Effector CD4-positive, alpha-beta T cell (primary cell): ENCODE data around the gene GSDME.

Experiments used
- DNase-seq: peaks from one replicate; pipeline ENCODE4 v3.0.0-alpha.2; 2020

Gene GSDME

DNA sequence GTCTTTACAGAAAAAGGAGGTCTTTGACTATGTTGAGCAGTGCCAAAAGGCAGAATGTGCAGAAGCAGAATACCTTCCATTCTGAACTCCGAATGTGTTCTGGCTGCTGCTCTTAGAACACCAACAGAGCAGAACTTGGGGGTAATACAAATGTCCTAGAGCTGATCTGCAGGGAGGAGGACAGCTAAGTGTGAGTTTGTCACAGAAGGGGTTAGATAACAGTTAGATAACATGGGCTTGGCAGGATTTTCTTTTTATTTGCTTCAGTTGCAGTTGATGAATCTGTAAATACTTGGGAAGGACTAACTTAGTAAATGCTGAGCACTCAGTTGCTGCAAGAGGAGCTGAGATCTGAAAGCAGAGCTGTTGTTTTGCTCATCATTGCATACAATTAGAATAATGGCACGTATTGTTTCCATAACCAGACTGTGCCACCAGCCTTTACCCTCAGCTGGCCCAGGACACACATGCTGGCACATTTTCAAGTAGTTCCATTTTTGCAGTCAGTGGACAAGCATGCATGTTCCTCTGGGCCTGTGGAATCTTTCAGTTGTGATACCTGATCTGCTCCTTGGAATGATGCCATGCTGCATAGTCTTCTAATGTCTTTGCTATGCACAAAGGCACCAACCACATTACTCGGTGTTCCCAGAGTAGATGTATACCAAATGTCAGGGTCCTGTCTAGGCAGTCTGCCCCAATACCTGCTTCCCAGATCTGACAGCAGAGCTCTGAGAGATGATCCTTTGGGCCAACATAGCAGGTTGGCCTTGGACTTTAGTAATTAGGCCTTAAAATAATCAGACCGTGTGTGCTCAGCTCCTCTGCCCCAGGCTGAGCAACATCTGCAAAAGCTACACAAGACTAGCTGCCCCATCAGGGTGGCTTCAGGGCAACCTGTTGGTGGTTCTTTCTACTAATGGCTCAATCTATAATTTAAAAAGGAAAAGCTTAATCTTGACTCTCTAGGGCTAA, 55.7 kb downstream of the GSDME start:
- DNase-seq, result no peak

DNA sequence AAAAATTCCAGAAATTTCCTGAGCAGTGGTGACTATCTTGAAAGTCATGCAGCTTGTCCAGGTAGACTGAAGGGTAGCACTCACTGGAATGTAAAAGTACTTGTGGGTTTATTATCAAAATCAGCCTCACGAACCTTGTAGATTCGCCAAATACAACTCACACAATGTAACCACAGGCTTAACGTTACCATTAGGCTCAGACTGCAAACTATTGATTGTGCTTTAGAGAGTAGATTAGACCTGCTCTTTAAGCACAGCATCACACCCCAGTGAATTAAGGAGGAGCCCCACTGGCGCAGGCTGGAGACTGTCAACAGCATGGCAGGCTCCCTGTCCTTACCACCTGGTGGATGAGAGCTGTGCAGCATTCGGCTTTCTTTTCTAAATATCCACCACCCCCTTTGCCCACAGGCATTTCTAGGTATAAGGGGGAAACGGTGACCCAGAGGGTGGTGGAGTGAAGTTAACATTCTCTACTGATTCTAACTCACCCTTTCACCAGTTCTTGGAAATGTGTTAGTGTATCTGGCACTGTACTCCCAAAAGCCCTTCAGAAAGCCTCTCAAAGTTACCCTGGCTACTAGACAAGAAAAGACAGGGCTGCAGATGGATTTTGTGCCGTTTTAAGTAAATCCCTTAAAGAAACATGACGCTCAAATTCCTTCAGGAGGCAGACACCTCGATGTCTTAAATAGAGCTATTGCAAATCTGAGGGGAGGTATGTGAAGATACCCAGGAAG, 56.6 kb downstream of the GSDME start:
- DNase-seq, result no peak

GRCh38 chr7:24698531-24699266, 58.6 kb downstream of the GSDME start:
- no peak for DNase-seq

GRCh38 chr7:24697416-24697815, 59.8 kb downstream of the GSDME start:
- DNase-seq, result no peak

- DNase-seq, result no peak
Measured at GRCh38 chr7:24692592-24692991, 64.7 kb downstream of the GSDME start.

GRCh38 chr7:24690251-24690650, 67.0 kb downstream of the GSDME start:
- no peak for DNase-seq

DNA sequence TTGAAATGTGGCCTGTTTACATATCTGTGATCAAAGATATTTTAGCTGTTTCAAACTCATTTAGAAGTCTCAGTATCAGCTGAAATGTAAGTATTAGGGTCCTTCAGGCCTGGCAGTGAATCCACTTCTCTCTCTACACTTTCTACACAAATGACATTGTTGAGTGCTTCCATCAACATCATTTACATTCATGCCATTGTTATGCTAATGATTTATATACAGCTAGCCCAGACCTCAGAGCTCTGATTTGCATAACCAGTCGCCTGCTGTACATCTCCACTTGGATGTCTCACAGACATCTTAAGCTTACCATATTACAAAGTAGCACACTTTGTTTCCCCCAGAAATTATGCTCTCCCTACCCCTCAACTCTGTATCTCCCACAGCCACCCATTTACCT, 71.6 kb downstream of the GSDME start:
- no peak for DNase-seq

DNA sequence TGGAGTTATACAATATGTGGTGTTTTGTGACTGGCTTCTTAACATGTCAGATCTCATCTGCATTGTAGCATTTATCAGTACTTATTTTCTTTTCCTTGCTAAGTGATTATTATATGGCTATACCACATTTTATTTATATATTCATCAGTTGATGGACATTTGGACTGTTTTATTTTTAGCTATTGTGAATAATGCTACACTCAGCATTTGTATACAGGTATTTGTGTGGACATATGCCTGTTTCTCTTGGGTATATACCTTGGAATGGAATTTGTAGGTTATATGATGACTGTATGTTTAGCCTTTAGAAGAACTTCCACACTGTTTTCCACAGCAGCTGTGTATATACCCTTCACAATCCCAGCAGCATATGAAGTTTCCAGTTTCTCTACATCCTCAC, 86.5 kb downstream of the GSDME start:
- no peak for DNase-seq

DNA sequence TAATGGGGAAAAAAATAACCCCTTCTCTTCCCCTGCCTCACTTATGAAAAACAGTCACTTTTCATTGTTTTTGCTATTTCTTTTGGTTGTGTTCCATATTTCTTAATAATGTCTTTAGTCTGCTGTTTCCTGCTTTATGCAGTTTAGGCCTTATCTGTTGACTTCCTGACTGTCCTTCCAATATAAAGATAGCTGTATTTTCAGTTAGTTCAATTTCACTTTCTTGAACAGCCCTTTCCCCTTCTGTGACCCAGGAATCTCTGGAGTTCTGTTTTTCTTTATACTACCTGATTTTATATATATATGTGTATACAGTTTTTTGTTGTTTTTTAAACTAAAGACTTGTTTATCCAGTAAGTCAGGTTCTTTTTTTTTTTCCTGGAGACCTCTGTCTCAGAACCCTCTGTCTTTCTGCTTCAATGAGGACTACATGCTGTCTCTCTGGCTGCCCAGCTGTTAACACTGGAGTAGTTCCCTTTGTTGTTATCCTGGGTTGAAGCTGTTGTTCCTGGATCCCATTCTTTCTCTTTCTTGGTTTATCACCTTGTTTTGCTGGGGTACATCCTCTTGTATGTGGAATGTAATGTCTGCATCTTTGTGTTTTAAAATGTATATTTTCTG, 87.2 kb downstream of the GSDME start:
- DNase-seq, result no peak

DNA sequence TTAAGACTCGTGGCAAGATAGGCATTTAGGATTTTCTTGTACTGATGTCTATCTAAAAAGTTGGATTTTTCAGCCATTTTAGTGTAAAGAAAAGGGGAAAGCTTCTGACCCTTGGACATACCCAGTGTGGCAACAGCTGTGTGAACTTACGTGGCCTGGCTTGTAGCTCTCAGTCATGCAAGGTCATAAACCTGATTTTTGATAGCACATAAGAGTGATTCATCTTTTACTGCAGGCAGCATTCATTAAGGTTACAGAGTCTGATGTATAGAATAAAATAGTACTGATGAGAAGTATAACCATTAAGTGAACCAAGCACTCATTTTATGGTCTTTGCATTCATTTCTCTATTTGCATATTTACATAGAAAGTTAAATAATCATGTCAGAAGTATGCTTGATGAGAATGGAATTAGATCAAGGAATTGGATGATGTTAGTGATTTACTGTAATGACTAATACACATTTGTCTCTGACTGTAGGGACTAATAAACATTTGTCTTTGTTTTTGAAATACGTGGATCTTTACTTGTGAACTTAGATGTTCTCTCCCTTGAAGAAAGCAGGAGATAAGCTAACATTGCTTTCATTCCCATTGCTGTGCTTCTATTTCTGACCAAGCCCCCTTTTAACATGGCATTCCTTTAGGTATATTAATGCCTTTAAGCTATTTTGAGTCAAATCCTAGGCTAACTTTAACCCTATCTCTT, 88.2 kb downstream of the GSDME start:
- no peak for DNase-seq

- DNase-seq, result peak; percentile 34
Measured at GRCh38 chr7:24665564-24666294, 91.5 kb downstream of the GSDME start.

DNA sequence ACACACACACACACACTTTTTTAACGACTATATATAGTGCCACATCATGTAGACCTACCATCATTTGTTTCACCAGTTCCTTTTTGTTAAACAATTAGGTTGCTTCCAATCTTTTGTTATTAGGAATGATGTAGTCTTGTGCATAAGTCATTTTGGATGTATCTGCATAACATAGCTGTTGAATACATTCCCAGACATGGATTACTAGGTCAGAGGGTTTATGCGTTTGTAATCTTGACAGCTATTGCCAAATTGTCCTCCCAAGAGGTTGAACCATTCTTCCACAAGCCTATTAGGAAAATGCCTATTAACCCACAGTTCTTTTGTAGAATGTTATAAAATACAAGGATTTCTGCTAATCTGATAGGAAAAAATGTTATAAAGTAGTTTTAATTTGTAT, 96.7 kb downstream of the GSDME start:
- no peak for DNase-seq

DNA sequence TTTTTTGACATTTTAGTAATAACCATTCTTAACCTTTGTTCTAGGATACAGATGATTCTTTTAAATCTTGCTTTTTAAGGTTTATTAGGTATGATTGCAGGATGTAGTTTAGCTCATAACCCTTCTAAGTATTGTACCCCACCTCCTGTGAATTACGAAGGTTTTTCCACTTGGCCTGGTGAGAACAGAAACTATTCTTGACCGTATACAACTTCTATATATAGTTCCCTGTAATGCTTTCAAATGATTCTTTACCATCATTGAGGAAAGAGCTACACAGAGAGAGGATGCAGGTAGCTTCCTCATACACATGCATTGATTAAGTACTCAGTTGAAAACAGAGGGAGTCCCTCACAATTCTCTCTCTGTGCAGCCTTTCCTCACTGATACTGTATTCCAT, 97.8 kb downstream of the GSDME start:
- no peak for DNase-seq

DNA sequence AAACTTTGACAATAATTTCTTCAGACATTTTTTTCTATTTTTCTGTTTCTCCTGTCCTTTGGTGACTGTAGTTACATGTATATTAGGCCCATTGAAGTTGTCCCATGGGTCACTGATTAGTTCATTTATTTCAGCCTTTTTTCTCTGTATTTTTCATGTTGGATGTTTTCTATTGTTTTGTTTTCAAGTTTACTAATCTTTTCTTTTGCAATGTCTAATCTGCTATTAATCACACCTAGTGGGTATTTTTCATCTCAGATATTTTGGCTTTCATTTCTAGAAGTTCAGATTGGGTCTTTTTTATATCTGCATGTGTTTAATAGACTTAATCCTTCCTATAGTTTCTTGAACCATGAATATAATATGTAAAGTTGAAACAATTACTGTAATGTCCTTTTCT, 99.3 kb downstream of the GSDME start:
- no peak for DNase-seq

- DNase-seq, result no peak
Measured at GRCh38 chr7:24656608-24657007, 100.7 kb downstream of the GSDME start.

- no peak for DNase-seq
Measured at GRCh38 chr7:24654305-24654704, 103.0 kb downstream of the GSDME start.

DNA sequence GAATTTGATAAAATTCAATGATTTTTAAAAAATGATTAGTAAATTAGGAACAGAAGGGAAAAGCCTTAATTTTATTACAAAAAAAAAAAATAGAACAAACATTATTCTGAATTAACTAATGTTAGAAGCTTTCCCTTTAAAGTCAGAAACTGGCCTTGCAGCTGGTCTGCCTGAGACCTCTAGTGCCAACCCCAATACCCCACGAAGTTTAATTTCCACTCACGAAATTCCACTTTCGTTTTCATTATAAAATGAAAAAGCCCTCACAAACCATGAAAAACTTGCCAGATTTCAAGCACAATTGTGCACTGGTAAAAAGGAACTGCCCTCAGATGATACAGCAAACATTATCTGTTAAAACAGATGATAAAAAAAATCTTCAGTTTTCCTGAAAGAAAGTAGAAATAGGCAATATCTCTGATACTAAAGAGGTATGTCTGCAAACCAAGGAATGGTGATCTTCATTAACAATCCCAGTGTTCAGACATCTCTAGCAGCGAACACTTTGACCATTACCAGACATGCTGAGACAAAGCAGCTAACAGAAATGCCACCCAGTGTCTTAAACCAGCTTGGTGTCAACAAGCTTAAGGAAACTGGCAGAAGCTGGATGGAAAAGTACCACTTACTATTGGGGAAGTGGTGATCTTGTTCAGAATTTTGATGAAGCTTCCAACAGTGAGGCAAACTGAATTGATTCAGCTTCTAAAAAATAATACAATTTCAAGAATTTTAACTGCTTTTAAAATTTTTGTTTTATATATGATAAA, 103.8 kb downstream of the GSDME start:
- DNase-seq, result no peak

DNA sequence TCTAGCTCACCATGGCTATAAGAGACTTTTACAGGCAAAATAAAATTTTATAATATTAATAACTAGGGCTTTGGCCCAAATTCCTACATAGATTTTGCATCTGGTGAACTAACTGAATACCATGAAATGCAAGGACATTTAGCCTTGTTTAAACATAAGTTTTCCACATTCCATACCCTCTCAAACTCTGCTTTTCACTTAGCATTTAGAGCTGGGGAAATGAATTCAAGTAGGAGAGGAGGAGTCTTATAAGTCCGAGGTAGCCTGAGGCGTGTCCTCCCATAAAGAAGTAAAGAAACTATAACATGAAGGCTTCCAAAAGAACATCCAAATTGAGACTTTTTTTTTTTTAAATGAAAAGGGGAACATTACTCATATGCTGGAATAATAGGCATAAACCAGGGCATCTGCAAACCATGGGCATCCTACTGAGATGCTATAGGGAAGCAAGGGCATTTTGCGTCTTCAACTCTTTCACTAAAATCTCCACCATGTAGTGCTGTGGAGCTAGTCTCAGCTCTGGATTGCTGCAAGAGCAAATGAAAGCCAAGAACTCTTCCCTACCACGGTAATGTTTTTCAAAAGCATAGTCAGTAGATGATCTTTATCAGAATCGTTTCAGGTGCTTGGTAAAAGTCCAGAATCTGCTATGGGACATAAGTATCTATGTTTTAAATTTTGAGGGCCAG, 104.9 kb downstream of the GSDME start:
- DNase-seq, result no peak
